SK-N-MC (cell line): ENCODE data around the gene RYR2.
"Not testable (repeated sequence)": the region's sequence is repeated elsewhere in the genome, so short reads cannot be mapped to it uniquely, and the experiment has no call there.

Experiments used
- DNase-seq: peaks from one replicate; pipeline ENCODE4 v3.0.0-alpha.2; 2011; ENCODE audit warnings: low read depth, low spot score
- H3K27ac ChIP-seq: fragments of 200-600 bp; sonication (generic); 2 replicates; pipeline ENCODE4 v1.5.1; 2016; ENCODE audit warnings: mixed run types
- H3K36me3 ChIP-seq: fragments of 200-600 bp; sonication (generic); 2 replicates; pipeline ENCODE4 v1.6.1; 2017; ENCODE audit warnings: antibody characterized with exemption, low read length, mixed read lengths; ENCODE audit not compliant: insufficient read depth
- H3K4me3 ChIP-seq: fragments of 200-600 bp; sonication (generic); 2 replicates; pipeline ENCODE4 v1.5.1; 2016
- H3K9ac ChIP-seq: fragments of 200-600 bp; sonication (generic); 2 replicates; pipeline ENCODE4 v1.8.0; 2017; ENCODE audit warnings: mixed run types, mixed read lengths; ENCODE audit not compliant: insufficient read length
- H3K9me3 ChIP-seq: fragments of 200-600 bp; sonication (generic); 2 replicates; pipeline ENCODE4 v1.6.1; 2017; ENCODE audit warnings: low read depth, mild to moderate bottlenecking, antibody characterized with exemption, low read length, moderate library complexity, mixed read lengths
- EZH2 ChIP-seq: fragments of 200-600 bp; sonication (generic); IDR thresholded peaks from one replicate; pipeline ENCODE4 v1.6.1; 2017; ENCODE audit warnings: antibody characterized with exemption
- FOXP2 ChIP-seq: optimal IDR thresholded peaks from 2 replicates; pipeline ENCODE3; 2011; ENCODE audit warnings: mild to moderate bottlenecking, moderate library complexity; ENCODE audit not compliant: insufficient read depth; ENCODE audit errors: extremely low read length, control extremely low read depth
- POLR2AphosphoS5 ChIP-seq: IDR thresholded peaks from 2 replicates; pipeline ENCODE4 v1.6.1; 2012; ENCODE audit warnings: mild to moderate bottlenecking, low read depth, low read length, borderline replicate concordance

RYR2 gene

GRCh38 chr1:237270353-237270752 is 228.4 kb downstream of the RYR2 start:
- DNase-seq, result no peak
- Histone ChIP-seq H3K9ac (no peak overlapping the region), H3K9me3 (no peaks in the 10 kb centered on the region), H3K27ac (no peak overlapping the region), H3K4me3 (no peak overlapping the region), H3K36me3 (no peaks in the 10 kb centered on the region; the same call in 1 of the 2 replicates)
- TF ChIP-seq EZH2 (no peak), POLR2AphosphoS5 (no peak), FOXP2 (no peak)

DNA sequence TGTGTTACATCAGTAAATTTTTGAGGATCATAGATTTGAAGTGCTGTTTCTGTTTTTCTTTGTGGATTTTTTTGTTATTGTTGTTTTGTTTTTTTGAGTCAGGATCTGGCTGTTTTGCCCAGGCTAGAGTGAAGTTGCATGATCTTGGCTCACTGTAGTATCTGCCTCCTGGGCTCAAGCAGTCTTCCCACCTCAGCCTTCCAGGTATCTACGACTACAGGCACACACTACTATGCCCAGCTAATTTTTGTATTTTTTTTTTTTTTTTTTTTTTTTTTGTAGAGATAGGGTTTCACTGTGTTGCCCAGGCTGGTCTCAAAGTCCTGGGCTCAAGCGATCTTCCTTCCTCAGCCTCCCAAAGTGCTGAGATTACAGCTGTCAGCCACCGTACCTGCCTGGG is 236.0 kb downstream of the RYR2 start:
- H3K27ac ChIP-seq, DNase-seq, H3K9ac ChIP-seq, H3K4me3 ChIP-seq, H3K36me3 ChIP-seq, H3K9me3 ChIP-seq: not testable (repeated sequence)

DNA sequence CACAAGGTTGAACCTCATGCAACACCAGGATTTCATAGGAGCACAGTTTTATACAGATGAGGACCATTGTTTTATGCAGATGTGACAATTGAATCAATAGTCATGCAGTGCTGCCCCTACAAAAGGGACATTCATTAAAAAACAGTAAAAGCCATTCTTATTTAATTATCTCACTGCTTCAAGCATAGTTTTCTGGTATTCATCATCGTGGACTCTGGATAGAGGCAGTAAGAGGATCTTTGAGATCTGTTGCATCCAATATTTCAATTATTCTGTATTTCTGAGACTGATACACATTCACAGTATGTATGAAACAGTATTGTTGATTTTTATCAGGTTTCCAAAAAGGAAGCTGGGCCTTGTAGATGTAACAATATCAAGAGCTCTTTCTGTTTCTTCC is 237.6 kb downstream of the RYR2 start:
- Histone ChIP-seq H3K27ac (no peak overlapping the region), H3K9ac (no peak overlapping the region), H3K36me3 (no peaks in the 10 kb centered on the region), H3K9me3 (no peaks in the 10 kb centered on the region), H3K4me3 (no peak overlapping the region)
- no peak for TF ChIP-seq FOXP2
- TF ChIP-seq POLR2AphosphoS5, result no peak
- TF ChIP-seq EZH2, result no peak
- DNase-seq, result no peak

DNA sequence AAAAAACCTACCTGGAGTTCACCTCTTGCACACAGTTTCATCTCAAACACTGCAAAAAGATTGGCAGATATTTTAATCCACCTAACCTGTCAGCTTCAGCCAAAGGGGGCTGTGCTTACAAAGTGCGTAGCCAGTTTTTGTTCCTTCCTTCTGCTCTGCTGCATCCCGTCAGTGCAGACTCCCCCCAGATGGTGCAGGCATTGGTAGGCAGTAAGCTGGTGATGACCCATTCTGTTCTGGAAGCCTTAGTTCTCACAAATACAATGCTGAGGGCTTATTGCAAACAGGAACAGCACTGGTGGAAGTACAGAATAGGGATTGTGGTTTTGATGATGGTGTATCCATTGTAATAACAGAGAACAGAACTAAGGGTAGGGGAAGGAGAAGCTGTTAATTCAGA is 239.5 kb downstream of the RYR2 start:
- H3K9ac ChIP-seq, result no peak overlapping the region
- H3K27ac ChIP-seq, result no peak overlapping the region
- DNase-seq, result no peak

GRCh38 chr1:237282208-237282783 is 240.3 kb downstream of the RYR2 start:
- no peak for TF ChIP-seq FOXP2
- no peak for TF ChIP-seq EZH2
- no peak for TF ChIP-seq POLR2AphosphoS5
- no peak overlapping the region for H3K9ac ChIP-seq
- H3K4me3 ChIP-seq, result no peak overlapping the region
- no peak overlapping the region for H3K27ac ChIP-seq
- H3K9me3 ChIP-seq, result no peaks in the 10 kb centered on the region
- no peaks in the 10 kb centered on the region for H3K36me3 ChIP-seq
- no peak for DNase-seq

More for the DNA sequence above, 239.5 kb downstream of the RYR2 start:
- TF ChIP-seq FOXP2, result no peak
- TF ChIP-seq POLR2AphosphoS5, result no peak
- TF ChIP-seq EZH2, result no peak
- Histone ChIP-seq H3K9me3 (no peaks in the 10 kb centered on the region), H3K4me3 (no peak overlapping the region), H3K36me3 (no peaks in the 10 kb centered on the region)

GRCh38 chr1:237287876-237288521 is 246.0 kb downstream of the RYR2 start:
- Histone ChIP-seq H3K36me3 (no peaks in the 10 kb centered on the region), H3K9ac (no peak overlapping the region), H3K9me3 (no peaks in the 10 kb centered on the region), H3K4me3 (no peak overlapping the region), H3K27ac (no peak overlapping the region)
- no peak for DNase-seq
- no peak for TF ChIP-seq POLR2AphosphoS5

DNA sequence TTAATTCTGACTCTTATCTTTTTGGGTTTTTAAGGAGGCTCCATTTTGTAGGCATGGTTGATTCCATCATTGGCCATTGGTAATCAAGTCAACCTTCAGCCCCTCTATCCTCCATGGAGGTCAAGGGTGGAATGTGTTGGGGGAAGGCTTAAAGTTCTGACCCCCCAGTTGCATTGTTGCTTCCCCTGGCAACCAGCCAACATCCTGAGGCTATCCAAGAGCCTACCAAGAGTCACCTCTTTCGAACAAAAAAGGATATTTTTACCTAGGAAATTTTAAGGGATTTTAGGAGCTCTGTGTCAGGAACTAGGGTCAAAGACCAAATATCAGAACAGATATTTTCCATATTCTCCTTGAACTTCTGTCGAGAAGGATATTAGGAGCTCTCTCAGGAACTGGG is 251.8 kb downstream of the RYR2 start:
- Histone ChIP-seq H3K27ac (no peak overlapping the region), H3K9ac (no peak overlapping the region), H3K36me3 (no peaks in the 10 kb centered on the region), H3K4me3 (no peak overlapping the region), H3K9me3 (no peaks in the 10 kb centered on the region)
- DNase-seq, result no peak
- TF ChIP-seq FOXP2 (no peak), EZH2 (no peak), POLR2AphosphoS5 (no peak)

DNA sequence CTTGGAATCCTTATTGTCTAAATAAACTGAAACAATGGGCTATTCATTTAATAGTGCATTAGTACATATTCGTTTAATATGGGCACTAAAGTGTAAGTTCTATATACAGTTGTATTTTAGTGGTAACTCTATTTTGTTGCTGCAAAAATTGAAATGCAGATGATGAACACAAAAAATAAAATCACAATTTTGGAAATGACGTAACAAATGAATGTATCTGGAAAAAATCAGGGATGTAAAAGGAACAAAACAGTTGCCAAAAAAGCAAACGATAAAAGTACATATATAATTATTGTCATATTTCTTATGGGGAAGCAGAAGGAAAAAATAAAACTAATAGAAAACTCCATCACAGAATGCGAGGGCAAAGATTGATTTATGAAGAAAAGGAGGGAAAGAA is 254.9 kb downstream of the RYR2 start:
- no peak overlapping the region for H3K27ac ChIP-seq
- H3K9me3 ChIP-seq, result no peaks in the 10 kb centered on the region
- no peak for DNase-seq
- no peak overlapping the region for H3K9ac ChIP-seq
- TF ChIP-seq FOXP2 (no peak), EZH2 (no peak), POLR2AphosphoS5 (no peak)
- no peak overlapping the region for H3K4me3 ChIP-seq
- no peaks in the 10 kb centered on the region for H3K36me3 ChIP-seq

DNA sequence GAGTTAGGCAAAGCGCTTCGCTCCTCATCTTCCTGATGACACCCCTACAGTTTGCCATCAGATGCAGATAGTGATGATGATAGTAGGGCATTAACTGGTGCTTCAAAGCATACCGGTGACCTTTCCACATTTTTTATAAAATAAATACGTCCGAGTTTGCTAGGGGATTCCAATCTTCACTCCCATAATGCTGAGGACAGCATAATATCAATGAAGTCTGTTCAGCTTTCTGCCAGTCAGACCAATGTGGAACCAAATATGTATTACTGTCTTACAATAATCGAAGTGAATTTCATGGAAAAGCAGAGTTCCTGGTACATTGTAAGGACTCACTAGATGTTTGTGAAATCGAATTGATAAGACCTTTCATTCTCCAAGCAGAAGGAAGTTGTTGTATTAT is 258.7 kb downstream of the RYR2 start:
- Histone ChIP-seq H3K4me3 (no peak overlapping the region), H3K36me3 (no peaks in the 10 kb centered on the region), H3K27ac (no peak overlapping the region), H3K9me3 (no peaks in the 10 kb centered on the region), H3K9ac (no peak overlapping the region)
- TF ChIP-seq EZH2, result no peak
- no peak for DNase-seq
